Central memory CD8-positive, alpha-beta T cell (primary cell): ENCODE data around the gene BBX.
A peak's percentile ranks its signal among the peaks of the same experiment; 100 is the strongest.

ENCODE experiments used
- ATAC-seq: fragments of 150-1000 bp; cut with Tn5 transposase; replicated peaks from 2 replicates; pipeline ENCODE4 v1.10.0; 2022; ENCODE audit warnings: mild to moderate bottlenecking, moderate FRiP score, moderate number of reproducible peaks; ENCODE audit not compliant: poor library complexity, severe bottlenecking; ENCODE audit errors: extremely low read depth
- DNase-seq, 2 donors: peaks; one replicate each; pipeline ENCODE4 v3.0.0; 2021; ENCODE audit warnings: low spot score in 2 of 2
- H3K27ac Mint-ChIP-seq: one replicate; pipeline ENCODE4 v1.8.0; 2022; ENCODE audit warnings: low read depth, mild to moderate bottlenecking, moderate library complexity, mixed read lengths
- H3K27me3 Mint-ChIP-seq: one replicate; pipeline ENCODE4 v1.8.0; 2022; ENCODE audit warnings: mixed read lengths
- H3K36me3 Mint-ChIP-seq: one replicate; pipeline ENCODE4 v1.8.0; 2022; ENCODE audit warnings: mild to moderate bottlenecking, moderate library complexity, mixed read lengths; ENCODE audit not compliant: insufficient read depth
- H3K4me1 Mint-ChIP-seq: one replicate; pipeline ENCODE4 v1.8.0; 2022; ENCODE audit warnings: mixed read lengths
- H3K4me3 Mint-ChIP-seq: one replicate; pipeline ENCODE4 v1.8.0; 2022; ENCODE audit warnings: mild to moderate bottlenecking, moderate library complexity, mixed read lengths
- H3K9me3 Mint-ChIP-seq: one replicate; pipeline ENCODE4 v1.8.0; 2022; ENCODE audit warnings: mixed read lengths

Gene BBX

DNA sequence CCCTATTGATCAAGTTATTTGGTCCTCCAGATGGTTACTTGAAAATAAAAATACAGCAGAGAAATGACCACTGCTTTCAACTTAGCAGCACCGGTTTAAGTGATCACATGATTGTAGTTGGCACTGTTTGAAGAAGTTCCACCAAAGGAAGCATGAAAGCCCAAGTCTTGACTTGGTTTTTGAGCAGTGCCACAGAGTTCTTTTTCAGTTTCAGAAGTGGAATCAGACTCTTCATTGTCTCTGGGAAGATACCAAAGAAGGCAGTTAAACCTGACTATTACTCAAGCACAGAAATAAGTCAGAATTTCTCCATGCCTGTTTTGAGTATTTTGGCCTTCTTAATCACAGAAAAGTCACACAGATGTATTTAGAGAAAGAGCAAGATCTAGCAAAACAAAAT, 66.7 kb downstream of the BBX start:
- H3K36me3 Mint-ChIP-seq = peaks cover 7% of the 10 kb centered on the region
- peaks cover 42% of the 10 kb centered on the region for H3K4me1 Mint-ChIP-seq
- H3K9me3 Mint-ChIP-seq = no peaks in the 10 kb centered on the region
- ATAC-seq = no peak
- DNase-seq = no peak
- no peak overlapping the region for H3K4me3 Mint-ChIP-seq
- H3K27me3 Mint-ChIP-seq = no peaks in the 10 kb centered on the region
- no peak overlapping the region for H3K27ac Mint-ChIP-seq

DNA sequence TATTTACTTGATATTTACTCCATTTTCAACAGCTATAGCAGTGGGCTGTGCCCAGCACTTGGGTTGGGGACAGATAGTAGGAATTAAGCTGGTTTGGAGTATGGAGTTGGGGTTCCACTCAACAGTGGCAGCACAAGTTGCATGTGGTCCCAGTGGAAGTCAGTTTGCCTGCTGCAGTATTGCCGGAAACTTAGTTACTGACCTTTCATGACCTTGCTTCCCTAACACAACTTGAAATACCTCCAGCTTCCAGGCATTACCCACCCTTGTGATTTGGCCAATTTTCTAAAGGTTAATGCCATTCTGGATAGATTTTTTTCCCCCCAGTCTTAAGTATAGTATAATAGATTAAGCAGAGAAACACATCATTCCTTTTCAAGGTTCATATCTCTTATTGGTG, 68.0 kb downstream of the BBX start:
- peaks cover 7% of the 10 kb centered on the region for H3K36me3 Mint-ChIP-seq
- peaks cover 44% of the 10 kb centered on the region for H3K4me1 Mint-ChIP-seq
- no peaks in the 10 kb centered on the region for H3K9me3 Mint-ChIP-seq

DNA sequence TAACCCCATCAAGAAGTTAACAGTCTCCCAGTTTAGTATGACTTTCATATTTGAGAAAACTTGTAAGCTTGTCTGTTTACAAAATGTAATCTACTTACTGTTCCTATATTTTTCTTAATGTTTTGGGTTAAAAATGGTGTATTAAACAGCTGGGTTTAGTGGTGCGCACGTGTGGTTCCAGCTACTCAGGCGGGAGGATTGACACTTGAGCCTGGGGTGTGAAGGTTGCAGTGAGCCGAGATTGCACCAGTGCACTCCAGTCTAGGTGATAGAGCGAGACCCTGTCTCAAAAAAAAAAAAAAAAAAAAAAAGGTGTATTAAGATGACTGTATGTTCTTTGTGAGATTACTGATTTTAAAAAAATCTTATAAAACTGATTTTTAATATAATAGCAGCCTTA, 69.3 kb downstream of the BBX start:
- ATAC-seq = no peak
- DNase-seq = no peak
- H3K27ac Mint-ChIP-seq = no peak overlapping the region

More for the DNA sequence above, 68.0 kb downstream of the BBX start:
- DNase-seq (no peak), ATAC-seq (no peak)
- no peak overlapping the region for H3K4me3 Mint-ChIP-seq
- H3K27me3 Mint-ChIP-seq = no peaks in the 10 kb centered on the region
- no peak overlapping the region for H3K27ac Mint-ChIP-seq

DNA sequence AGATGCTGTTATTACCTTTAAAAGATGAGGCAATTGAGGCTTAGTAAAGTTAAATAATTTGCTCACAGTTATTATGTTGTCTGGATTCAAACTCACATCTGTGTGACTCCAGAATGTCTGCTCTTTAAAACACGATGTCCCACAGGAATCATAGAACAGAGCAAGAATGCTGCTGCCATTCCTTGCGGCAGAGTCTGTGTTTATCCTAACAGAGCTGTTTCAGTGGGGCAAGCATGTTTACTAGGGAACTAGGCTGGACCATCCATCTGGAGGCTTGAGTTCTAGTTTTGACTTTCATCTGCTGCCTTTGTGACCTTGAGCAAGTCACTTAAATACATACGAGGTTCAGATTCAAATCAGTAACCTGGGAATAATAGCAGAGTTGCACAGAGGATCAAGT, 72.1 kb downstream of the BBX start:
- H3K36me3 Mint-ChIP-seq = peaks cover 4% of the 10 kb centered on the region
- H3K27me3 Mint-ChIP-seq = no peaks in the 10 kb centered on the region
- no peak overlapping the region for H3K27ac Mint-ChIP-seq
- peaks cover 64% of the 10 kb centered on the region for H3K4me1 Mint-ChIP-seq
- no peaks in the 10 kb centered on the region for H3K9me3 Mint-ChIP-seq
- ATAC-seq (no peak), DNase-seq (no peak)
- H3K4me3 Mint-ChIP-seq = no peak overlapping the region

More for the DNA sequence above, 69.3 kb downstream of the BBX start:
- Mint-ChIP-seq H3K36me3 (peaks cover 3% of the 10 kb centered on the region), H3K27me3 (no peaks in the 10 kb centered on the region), H3K4me3 (no peak overlapping the region), H3K9me3 (no peaks in the 10 kb centered on the region), H3K4me1 (peaks cover 51% of the 10 kb centered on the region)

DNA sequence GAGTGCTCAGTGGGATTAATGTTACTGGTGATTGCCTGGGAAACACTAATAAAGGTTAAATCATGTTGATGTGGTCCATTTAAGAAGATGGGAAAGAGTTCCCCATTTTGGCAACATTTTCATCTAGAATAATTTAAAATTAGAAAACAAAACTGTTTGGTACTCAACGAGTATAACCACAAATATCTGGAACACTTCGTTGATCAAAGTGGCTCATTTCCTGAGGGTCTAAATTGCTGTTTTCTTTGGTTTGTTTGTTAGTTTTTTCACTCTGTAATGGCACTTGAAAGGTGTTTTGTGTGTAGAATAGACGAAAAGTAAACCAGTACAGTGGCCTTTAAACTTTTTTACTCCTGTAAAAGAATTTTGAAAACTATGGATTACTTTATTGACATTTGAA, 73.9 kb downstream of the BBX start:
- DNase-seq = no peak
- no peak for ATAC-seq
- H3K27me3 Mint-ChIP-seq = no peaks in the 10 kb centered on the region
- peaks cover 3% of the 10 kb centered on the region for H3K36me3 Mint-ChIP-seq
- no peak overlapping the region for H3K27ac Mint-ChIP-seq
- no peak overlapping the region for H3K4me3 Mint-ChIP-seq
- H3K9me3 Mint-ChIP-seq = no peaks in the 10 kb centered on the region
- peaks cover 67% of the 10 kb centered on the region for H3K4me1 Mint-ChIP-seq

GRCh38 chr3:107598926-107599771, 76.4 kb downstream of the BBX start:
- H3K27me3 Mint-ChIP-seq = no peaks in the 10 kb centered on the region
- H3K4me3 Mint-ChIP-seq = peak overlapping the region; percentile 73
- H3K36me3 Mint-ChIP-seq = peaks cover 3% of the 10 kb centered on the region
- DNase-seq (no peak), ATAC-seq (peak; percentile 88)
- peak overlapping the region; percentile 78 for H3K27ac Mint-ChIP-seq
- no peaks in the 10 kb centered on the region for H3K9me3 Mint-ChIP-seq
- H3K4me1 Mint-ChIP-seq = peaks cover 73% of the 10 kb centered on the region

GRCh38 chr3:107599772-107600145, 77.0 kb downstream of the BBX start:
- ATAC-seq = no peak
- no peak for DNase-seq
- Mint-ChIP-seq H3K4me1 (peaks cover 75% of the 10 kb centered on the region), H3K36me3 (peaks cover 3% of the 10 kb centered on the region), H3K27ac (peak overlapping the region; percentile 78), H3K27me3 (no peaks in the 10 kb centered on the region), H3K9me3 (no peaks in the 10 kb centered on the region), H3K4me3 (peak overlapping the region; percentile 73)

- H3K36me3 Mint-ChIP-seq = peaks cover 3% of the 10 kb centered on the region
- peak overlapping the region; percentile 10 for H3K4me3 Mint-ChIP-seq
- ATAC-seq (no peak), DNase-seq (no peak)
- H3K9me3 Mint-ChIP-seq = no peaks in the 10 kb centered on the region
- H3K4me1 Mint-ChIP-seq = peaks cover 67% of the 10 kb centered on the region
- no peaks in the 10 kb centered on the region for H3K27me3 Mint-ChIP-seq
- H3K27ac Mint-ChIP-seq = peak overlapping the region; percentile 78
Measured at GRCh38 chr3:107600780-107601179, 78.0 kb downstream of the BBX start.

DNA sequence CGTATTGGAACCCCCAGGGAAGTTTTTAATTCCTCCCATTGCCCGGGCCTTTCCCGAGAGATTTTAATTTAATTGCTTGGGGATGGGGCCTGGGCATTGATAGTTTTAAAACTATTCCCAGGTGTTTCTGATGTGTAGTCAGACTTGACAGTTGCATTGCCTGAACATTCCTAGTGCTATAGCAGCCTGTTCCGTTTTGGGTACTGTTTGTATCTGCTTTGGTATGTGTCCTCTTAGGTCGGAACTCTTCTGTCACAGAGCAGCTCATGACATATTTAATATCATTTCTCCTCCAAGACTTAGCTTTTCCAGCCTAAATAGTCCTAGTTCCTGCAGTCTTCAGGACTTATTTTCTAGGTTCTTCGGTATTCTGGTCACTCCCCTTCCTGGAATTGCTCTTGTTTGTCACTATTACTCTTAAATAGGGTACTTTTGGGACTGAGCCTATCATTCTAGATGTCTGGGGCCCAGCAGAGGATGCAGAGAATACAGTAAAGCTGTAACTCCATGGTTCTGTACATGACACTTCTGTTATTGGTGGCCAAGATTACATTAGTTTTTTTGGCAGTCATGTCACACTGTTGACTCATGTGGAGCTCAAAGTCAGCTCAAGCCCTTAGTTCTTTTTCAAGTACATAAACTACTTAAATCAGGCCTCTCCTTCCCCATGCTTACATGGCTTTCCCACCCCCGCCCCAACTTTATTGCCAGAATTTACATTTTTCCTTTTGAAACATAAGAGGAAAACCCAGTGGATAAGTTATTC, 81.5 kb downstream of the BBX start:
- Mint-ChIP-seq H3K9me3 (no peaks in the 10 kb centered on the region), H3K36me3 (peaks cover 5% of the 10 kb centered on the region), H3K4me3 (no peak overlapping the region), H3K4me1 (peaks cover 56% of the 10 kb centered on the region), H3K27ac (no peak overlapping the region), H3K27me3 (no peaks in the 10 kb centered on the region)
- DNase-seq (no peak), ATAC-seq (no peak)

GRCh38 chr3:107611775-107612469, 89.2 kb downstream of the BBX start:
- H3K4me1 Mint-ChIP-seq = peaks cover 60% of the 10 kb centered on the region

DNA sequence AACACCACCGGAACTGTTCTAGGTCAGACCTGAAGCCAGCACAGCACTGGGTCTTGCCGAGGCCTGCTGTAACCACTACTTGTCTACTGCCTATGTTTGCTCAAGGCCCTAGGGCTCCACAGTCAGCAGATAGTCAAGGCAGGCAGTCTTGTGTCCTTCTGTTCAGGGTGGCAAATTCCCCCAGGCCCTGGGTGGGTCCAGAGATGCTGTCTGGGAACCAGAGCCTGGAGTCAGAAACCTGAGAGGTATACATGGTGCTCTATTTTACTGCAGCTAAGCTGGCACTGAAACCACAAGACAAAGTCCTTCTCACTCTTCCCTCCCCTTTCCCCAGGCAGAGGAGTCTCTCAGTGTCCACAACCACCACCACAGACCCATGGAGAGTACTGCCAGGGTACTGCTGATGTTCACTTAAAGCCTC, 89.9 kb downstream of the BBX start:
- no peaks in the 10 kb centered on the region for H3K27me3 Mint-ChIP-seq
- peaks cover 8% of the 10 kb centered on the region for H3K36me3 Mint-ChIP-seq
- H3K27ac Mint-ChIP-seq = no peak overlapping the region
- DNase-seq (no peak), ATAC-seq (no peak)
- H3K4me3 Mint-ChIP-seq = no peak overlapping the region
- peaks cover 17% of the 10 kb centered on the region for H3K9me3 Mint-ChIP-seq
- H3K4me1 Mint-ChIP-seq = peaks cover 63% of the 10 kb centered on the region

More at GRCh38 chr3:107611775-107612469, 89.2 kb downstream of the BBX start:
- peaks cover 17% of the 10 kb centered on the region for H3K9me3 Mint-ChIP-seq
- H3K27ac Mint-ChIP-seq = no peak overlapping the region
- DNase-seq = no peak
- H3K27me3 Mint-ChIP-seq = no peaks in the 10 kb centered on the region
- peaks cover 7% of the 10 kb centered on the region for H3K36me3 Mint-ChIP-seq
- H3K4me3 Mint-ChIP-seq = no peak overlapping the region
- no peak for ATAC-seq

GRCh38 chr3:107619549-107619948, 96.8 kb downstream of the BBX start:
- Mint-ChIP-seq H3K27me3 (no peaks in the 10 kb centered on the region), H3K9me3 (no peaks in the 10 kb centered on the region), H3K27ac (peak overlapping the region; percentile 39), H3K36me3 (peaks cover 2% of the 10 kb centered on the region), H3K4me1 (peaks cover 70% of the 10 kb centered on the region), H3K4me3 (no peak overlapping the region)
- DNase-seq (no peak), ATAC-seq (no peak)
